Common myeloid progenitor, CD34-positive (primary cell): Measurements from ENCODE around the gene SMIM5. TPM values are rescaled to one million over a fixed set of nuclear protein-coding genes. Genes with fewer than 3 reads are reported as not detected.
A peak's percentile ranks its signal among the peaks of the same experiment; 100 is the strongest.

Experiments
- CTCF ChIA-PET: fragments of 350-600 bp; sonication (Branson Sonifier 250); formaldehyde crosslinking; loops from one replicate; lab custom pipeline; 2021; ENCODE audit warnings: antibody characterized with exemption; lab: Charles Lee
- POLR2A ChIA-PET: fragments of 350-600 bp; sonication (Branson Sonifier 250); formaldehyde crosslinking; loops from one replicate; lab custom pipeline; 2021; ENCODE audit warnings: antibody characterized with exemption; lab: Charles Lee
- DNase-seq, 3 donors: peaks; one replicate each; pipeline versions ENCODE4 v3.0.0 to v3.0.0-alpha.2; 2013
- H3K27ac ChIP-seq, 2 experiments: 1 replicate in 1 of 2; 2 replicates in 1 of 2; pipeline ENCODE4 v1.7.0; 2013; ENCODE audit warnings: inconsistent platforms in 2 of 2, low read length in 2 of 2, mild to moderate bottlenecking in 2 of 2, low read depth in 1 of 2, moderate library complexity in 1 of 2; ENCODE audit not compliant: severe bottlenecking in 2 of 2, insufficient read depth in 1 of 2, poor library complexity in 1 of 2
- H3K27me3 ChIP-seq, 5 experiments: replicated peaks in 2 of 5; 1 replicate in 3 of 5; 2 replicates in 2 of 5; pipeline versions ENCODE4 v1.6.1 to v1.7.0; 2013; ENCODE audit warnings: low read length in 4 of 5, mild to moderate bottlenecking in 2 of 5, moderate library complexity in 2 of 5, inconsistent platforms in 1 of 5; ENCODE audit not compliant: insufficient read depth in 5 of 5, control insufficient read depth in 4 of 5
- H3K36me3 ChIP-seq, 4 experiments: 1 replicate in 2 of 4; 2 replicates in 2 of 4; pipeline versions ENCODE4 v1.6.1 to v1.7.0; 2013; ENCODE audit warnings: low read length in 3 of 4, control low read depth in 1 of 4, mild to moderate bottlenecking in 1 of 4; ENCODE audit not compliant: control insufficient read depth in 4 of 4, insufficient read depth in 4 of 4
- H3K4me1 ChIP-seq, 4 experiments: 1 replicate in 3 of 4; 2 replicates in 1 of 4; pipeline versions ENCODE4 v1.6.1 to v1.7.1; 2013; ENCODE audit warnings: low read length in 3 of 4, mild to moderate bottlenecking in 3 of 4, control low read depth in 1 of 4, inconsistent platforms in 1 of 4, moderate library complexity in 1 of 4; ENCODE audit not compliant: control insufficient read depth in 4 of 4, insufficient read depth in 4 of 4; ENCODE audit errors: control extremely low read depth in 1 of 4
- H3K4me3 ChIP-seq, 7 experiments: 1 replicate in 4 of 7; 2 replicates in 3 of 7; pipeline versions ENCODE4 v1.5.1 to v1.7.0; 2013; ENCODE audit warnings: mild to moderate bottlenecking in 7 of 7, low read length in 6 of 7, moderate library complexity in 6 of 7, inconsistent platforms in 2 of 7, low read depth in 2 of 7, control low read depth in 1 of 7; ENCODE audit not compliant: insufficient read depth in 4 of 7, control insufficient read depth in 1 of 7; ENCODE audit errors: extremely low read depth in 1 of 7
- H3K9me3 ChIP-seq, 5 experiments: 1 replicate in 4 of 5; 2 replicates in 1 of 5; pipeline versions ENCODE4 v1.6.1 to v1.7.1; 2013; ENCODE audit warnings: low read length in 4 of 5, mild to moderate bottlenecking in 2 of 5, inconsistent platforms in 1 of 5, low read depth in 1 of 5, moderate library complexity in 1 of 5; ENCODE audit not compliant: control insufficient read depth in 4 of 5, insufficient read depth in 2 of 5; ENCODE audit errors: control extremely low read depth in 1 of 5
- WGBS: methylation state at CpG from one replicate; pipeline ENCODE4 v1.1.5; 2013; ENCODE audit not compliant: insufficient coverage; 5-methylcytosine and 5-hydroxymethylcytosine counted together
- polyA plus RNA-seq: library from polyadenylated mRNA; unstranded; fragments of 120-200 nt; gene quantifications from one replicate; pipeline ENCODE4 v1.2.1, GENCODE V29; 2013

The SMIM5 gene, protein sequence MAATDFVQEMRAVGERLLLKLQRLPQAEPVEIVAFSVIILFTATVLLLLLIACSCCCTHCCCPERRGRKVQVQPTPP
- 2.4 TPM for polyA plus RNA-seq

DNA sequence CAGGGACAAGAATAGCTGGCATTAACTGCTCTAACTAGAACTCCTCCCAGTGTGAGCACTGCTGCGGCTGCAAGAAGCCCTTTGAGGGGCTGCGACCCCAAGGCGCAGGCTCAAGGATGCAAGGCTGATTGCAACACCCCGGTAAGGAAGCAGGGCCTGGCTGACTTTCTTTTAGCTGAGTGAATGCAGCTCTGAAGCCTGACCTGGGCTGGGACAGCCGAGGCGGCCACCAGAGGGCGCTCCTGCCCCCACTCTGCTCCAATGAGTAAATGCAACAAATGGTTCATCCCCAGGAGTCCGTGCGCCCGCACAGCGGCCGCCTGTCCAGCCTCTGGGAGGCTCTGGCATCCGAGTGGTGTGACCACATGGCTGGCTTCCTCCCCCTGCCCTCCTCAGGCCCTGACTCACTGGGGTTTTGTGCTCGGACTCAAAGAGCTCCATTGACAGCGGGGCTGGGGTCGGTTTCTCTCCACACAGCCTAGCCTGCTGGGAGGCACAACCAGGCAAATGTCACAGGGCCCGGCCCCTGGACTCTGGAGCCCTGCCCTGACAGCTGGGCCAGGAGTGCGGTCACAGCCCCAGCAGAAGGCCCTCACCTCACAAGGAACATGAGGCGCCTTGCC is at the start of gene SMIM5:
SMIM5 (plus strand) TSS at position 572 of the 623 bp plus-strand sequence. CDS start 6,768 bp downstream, outside the sequence.
- Histone ChIP-seq H3K27ac (no peak within 1 kb of the TSS), H3K4me3 (peak within 1 kb of the TSS in 3 of 7 experiments; percentile 19 to 46 (median 39)), H3K27me3 (no peaks in the 10 kb centered on the region), H3K4me1 (peaks cover 0 to 44% (median 36%) of the 10 kb centered on the region in 4 experiments), H3K9me3 (no peaks in the 10 kb centered on the region), H3K36me3 (peaks cover 0 to 35% (median 12%) of the 10 kb centered on the region in 4 experiments)
- ChIA-PET POLR2A (interaction anchor here (1.0 to 2.0 kb wide), 4 partner anchors 11 to 21 kb away, joined by 4 to 12 read pairs (median 6); a partner anchor contains a TSS), CTCF (interaction anchor here (0.7 to 29.3 kb wide), 31 partner anchors 9 to 143 kb away, joined by 3 to 834 read pairs (median 6); a partner anchor contains a TSS)
- WGBS: 26% methylated on average over 16 of the region's 19 CpGs
- DNase-seq: peak; percentile 75 to 86 (median 80)

DNA sequence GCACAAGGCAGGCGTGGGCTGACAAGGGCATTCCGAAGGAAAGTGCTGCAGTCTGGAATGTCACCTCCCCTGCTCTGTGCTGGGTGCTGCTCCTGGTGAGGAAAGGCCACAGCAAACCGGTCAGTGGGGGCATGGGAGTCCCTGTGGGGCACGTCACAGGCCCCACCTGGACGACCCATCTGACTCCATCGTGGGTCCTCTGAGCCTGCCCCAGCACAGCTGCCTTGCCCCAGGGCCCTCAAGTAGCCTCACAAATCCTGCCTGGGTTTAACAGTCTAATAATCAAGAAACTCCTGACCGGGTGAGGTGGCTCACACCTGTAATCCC is 48.4 kb upstream of the SMIM5 start:
- Histone ChIP-seq H3K9me3 (no peaks in the 10 kb centered on the region), H3K27me3 (no peaks in the 10 kb centered on the region), H3K27ac (no peak overlapping the region), H3K36me3 (no peaks in the 10 kb centered on the region), H3K4me3 (no peak overlapping the region), H3K4me1 (peaks cover 5 to 28% (median 21%) of the 10 kb centered on the region in 4 experiments)
- CTCF ChIA-PET: no interaction called here
- WGBS: 98% methylated on average over 7 of the region's 7 CpGs
- DNase-seq: no peak
- POLR2A ChIA-PET: no interaction called here

DNA sequence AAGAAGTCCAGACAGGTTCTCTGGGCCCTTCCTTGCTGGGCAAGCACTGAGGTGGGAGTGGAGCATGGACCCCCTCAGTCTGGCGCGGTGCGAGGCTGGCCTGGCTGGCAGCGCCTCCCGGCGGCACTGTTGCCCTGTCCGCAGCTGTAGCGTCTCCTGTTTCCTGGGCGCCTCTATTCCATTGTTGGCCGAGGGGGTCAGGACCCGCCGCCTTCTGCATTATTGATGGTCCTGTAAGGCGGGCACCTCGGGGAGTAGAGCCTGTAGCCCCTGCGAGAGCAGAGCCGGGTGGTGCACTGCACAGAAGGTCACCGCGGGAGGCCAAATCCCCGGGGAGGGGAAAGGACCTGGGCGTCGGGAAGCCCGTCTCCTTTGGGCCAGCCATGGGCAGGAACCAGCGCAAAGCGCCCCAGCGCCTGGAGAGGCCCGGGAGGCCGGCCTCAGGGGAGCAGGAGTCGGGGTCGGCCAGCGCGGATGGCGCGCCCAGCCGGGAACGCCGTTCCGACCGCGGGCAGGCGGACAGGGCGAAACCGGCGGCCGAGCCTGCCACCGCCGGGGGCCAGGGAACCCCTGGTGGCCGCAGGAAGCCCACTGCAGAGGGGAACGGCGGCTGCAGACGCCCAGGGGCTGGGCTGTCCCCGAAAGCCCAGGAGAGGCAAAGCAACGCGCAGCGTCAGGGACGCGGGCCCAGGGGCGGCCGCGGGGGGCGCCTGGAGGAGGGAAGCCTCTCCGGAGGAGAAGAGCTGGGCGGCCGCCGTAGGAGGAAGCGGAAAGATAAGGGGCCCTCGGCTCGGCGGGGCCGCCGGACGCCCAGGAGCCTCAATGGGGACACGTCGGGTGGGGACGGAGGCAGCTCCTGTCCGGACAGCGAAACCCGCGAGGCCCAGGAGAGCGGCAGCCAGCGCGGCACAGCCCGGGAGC is 45.3 kb upstream of the SMIM5 start, which contains the start of gene MYO15B:
MYO15B (plus strand) TSS at position 126 of the 921 bp plus-strand sequence; CDS start at position 384, 258 bp downstream.
- Histone ChIP-seq H3K27ac (peak within 1 kb of the TSS; percentile 77 to 86), H3K27me3 (no peaks in the 10 kb centered on the region), H3K4me1 (peaks cover 5 to 32% (median 24%) of the 10 kb centered on the region in 4 experiments), H3K36me3 (peaks cover 0 to 27% (median 24%) of the 10 kb centered on the region in 4 experiments), H3K9me3 (no peaks in the 10 kb centered on the region), H3K4me3 (peak within 1 kb of the TSS; percentile 73 to 93 (median 84))
- under 1% methylated on average over 77 of the region's 82 CpGs for WGBS
- DNase-seq: peak; percentile 83 to 92 (median 88)
- CTCF ChIA-PET: interaction anchor here (0.6 to 2.6 kb wide), 13 partner anchors 10 to 195 kb away, joined by 3 to 8 read pairs (median 4); partner anchors contain the start of genes LLGL2 and TSEN54
- POLR2A ChIA-PET: interaction anchor here (0.5 to 1.6 kb wide), 8 partner anchors 13 to 83 kb away, joined by 4 to 6 read pairs (median 4); partner anchors contain the start of genes LLGL2 and TSEN54

DNA sequence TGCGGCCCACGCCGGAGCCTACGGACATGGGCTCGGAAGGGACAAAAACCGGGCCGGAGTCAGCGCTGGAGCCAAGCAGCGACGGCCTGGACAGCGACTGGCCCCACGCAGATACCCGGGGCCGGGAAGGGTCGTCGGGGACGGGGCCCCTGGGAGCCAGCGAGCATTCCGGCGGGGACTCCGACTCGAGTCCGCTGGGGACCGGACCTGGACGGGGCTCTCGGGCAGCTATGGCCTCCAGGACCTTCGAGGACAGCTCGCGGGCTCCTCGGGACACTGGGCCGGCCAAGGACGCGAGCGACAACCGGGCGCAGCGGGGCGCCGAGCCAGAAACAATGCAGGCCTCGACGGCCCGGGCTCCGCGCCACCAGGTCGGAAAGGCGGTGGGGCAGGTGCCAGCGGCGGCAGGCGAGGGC is 44.6 kb upstream of the SMIM5 start:
- Histone ChIP-seq H3K36me3 (peaks cover 0 to 27% (median 24%) of the 10 kb centered on the region in 4 experiments), H3K4me1 (peaks cover 5 to 31% (median 24%) of the 10 kb centered on the region in 4 experiments), H3K27ac (peak overlapping the region; percentile 77 to 86), H3K4me3 (peak overlapping the region; percentile 73 to 93 (median 84)), H3K27me3 (no peaks in the 10 kb centered on the region), H3K9me3 (no peaks in the 10 kb centered on the region)
- CTCF ChIA-PET: interaction anchor here (0.6 to 2.6 kb wide), 13 partner anchors 11 to 195 kb away, joined by 3 to 8 read pairs (median 4); partner anchors contain the start of genes LLGL2 and TSEN54
- WGBS: under 1% methylated on average over 47 of the region's 49 CpGs
- POLR2A ChIA-PET: interaction anchor here (0.7 to 1.6 kb wide), 6 partner anchors 13 to 72 kb away, joined by 4 to 6 read pairs (median 4); partner anchors contain the start of genes LLGL2 and TSEN54
- no peak for DNase-seq

DNA sequence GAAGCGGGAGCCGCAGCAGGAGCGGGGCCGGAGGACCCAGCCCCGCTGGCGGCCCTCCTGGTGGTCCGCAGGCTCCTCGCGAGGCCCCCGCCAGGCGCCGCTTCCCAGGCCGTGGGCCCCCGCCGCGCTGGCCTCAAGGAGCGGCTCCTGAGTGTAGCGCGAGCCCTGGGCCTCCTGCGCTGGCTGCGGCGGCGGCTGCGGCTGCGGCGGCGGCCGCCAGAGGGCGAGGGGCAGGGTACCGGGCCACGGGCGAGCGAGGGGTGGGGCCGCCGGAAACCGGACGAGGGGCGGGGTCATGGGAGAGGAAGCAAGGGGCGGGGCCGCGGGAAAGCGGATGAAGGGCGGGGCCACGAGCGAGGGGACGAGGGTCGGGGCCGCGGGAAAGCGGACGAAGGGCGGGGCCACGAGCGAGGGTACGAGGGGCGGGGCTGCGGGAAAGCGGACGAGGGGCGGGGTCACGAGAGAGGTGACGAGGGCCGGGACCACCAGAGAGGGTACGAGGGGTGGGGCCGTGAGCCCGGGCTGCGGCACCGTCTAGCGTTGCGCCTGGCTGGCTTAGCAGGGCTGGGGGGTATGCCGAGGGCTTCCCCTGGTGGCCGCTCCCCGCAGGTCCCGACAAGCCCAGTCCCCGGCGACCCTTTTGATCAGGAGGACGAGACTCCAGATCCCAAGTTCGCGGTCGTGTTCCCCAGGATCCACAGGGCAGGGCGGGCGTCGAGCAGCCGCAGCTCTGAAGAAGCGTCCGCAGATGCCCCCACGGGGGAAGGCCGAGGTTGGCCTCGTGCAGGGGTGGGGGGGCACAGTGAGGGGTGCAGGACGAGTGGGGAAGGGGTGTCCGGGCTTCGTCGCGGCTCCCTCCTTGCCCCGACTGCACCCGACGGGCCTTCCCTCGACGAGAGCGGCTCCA is 44.0 kb upstream of the SMIM5 start:
- WGBS: 13% methylated on average over 87 of the region's 100 CpGs
- DNase-seq: peak; percentile 88 to 93 (median 93)
- Histone ChIP-seq H3K36me3 (peaks cover 2 to 29% (median 25%) of the 10 kb centered on the region in 4 experiments), H3K27ac (peak overlapping the region; percentile 77 to 86), H3K27me3 (no peaks in the 10 kb centered on the region), H3K4me1 (peaks cover 5 to 30% (median 24%) of the 10 kb centered on the region in 4 experiments), H3K4me3 (peak overlapping the region; percentile 73 to 93 (median 84)), H3K9me3 (no peaks in the 10 kb centered on the region)
- ChIA-PET CTCF (interaction anchor here (0.7 to 4.0 kb wide), 13 partner anchors 10 to 194 kb away, joined by 3 to 18 read pairs (median 5); partner anchors contain the start of gene TSEN54), POLR2A (interaction anchor here (0.9 to 1.6 kb wide), 5 partner anchors 12 to 73 kb away, joined by 4 to 6 read pairs (median 5); partner anchors contain the start of genes LLGL2 and TSEN54)
